K562 (cell line): ENCODE results near the gene OCA2. TPM values are rescaled to one million over a fixed set of nuclear protein-coding genes. Genes with fewer than 3 reads are reported as not detected.

Source experiments
- ATAC-seq: fragments of 200-7000 bp; cut with Tn5 transposase; 3 replicates; pipeline ENCODE4 v1.9.1; 2020; ENCODE audit warnings: moderate library complexity
- BruUV-seq: library from RNA; stranded (reverse); fragments of 400-500 nt; replicated peaks from 2 replicates; lab custom pipeline; 2021; lab: Mats Ljungman, UMichigan
- CTCF ChIA-PET: fragments of 300-600 bp; formaldehyde crosslinking; extraction: SDS; loops from one replicate; lab custom pipeline; 2021; ENCODE audit warnings: low intra/inter-chr PET ratio; lab: Yijun Ruan, JAX
- POLR2A ChIA-PET: fragments of 300-600, 350-650 bp; sonication (Branson Sonifier 250); formaldehyde crosslinking; extraction: SDS; loops from one replicate; lab custom pipeline; 2021; ENCODE audit warnings: antibody characterized with exemption, inconsistent platforms; lab: Yijun Ruan, JAX
- DNase-seq, 4 experiments: peaks; one replicate each; pipeline versions ENCODE4 v3.0.0 to v3.0.0-alpha.2; 2011 to 2018; ENCODE audit warnings: low spot score in 3 of 4, mixed read lengths in 3 of 4; ENCODE audit errors: extremely low read depth in 1 of 4
- FAIRE-seq: peaks from 2 replicates; lab custom pipeline; 2011; peaks lifted over from hg19 to GRCh38; lab: Jason Lieb, UNC
- H2AFZ ChIP-seq: 2 replicates; pipeline ENCODE4 v1.6.0; 2011; ENCODE audit warnings: low read depth, low read length, control low read depth, inconsistent platforms
- H3K27ac ChIP-seq: fragments of 200-600 bp; 3 replicates; pipeline ENCODE4 v1.8.0; 2011; ENCODE audit warnings: low read depth, mild to moderate bottlenecking, control low read depth, inconsistent platforms, low read length, moderate library complexity, mixed read lengths; ENCODE audit errors: extremely low read depth
- H3K27me3 ChIP-seq, 2 experiments: fragments of 300-600 bp in 1 of 2; 2 replicates in 1 of 2; 3 replicates in 1 of 2; pipeline versions ENCODE4 v1.6.0 to v1.8.0; 2011; ENCODE audit warnings: inconsistent platforms in 2 of 2, low read length in 2 of 2, mild to moderate bottlenecking in 1 of 2, mixed read lengths in 1 of 2, moderate library complexity in 1 of 2; ENCODE audit not compliant: control insufficient read depth in 2 of 2, insufficient read depth in 2 of 2
- H3K36me3 ChIP-seq: fragments of 300-600 bp; 3 replicates; pipeline ENCODE4 v1.8.0; 2011; ENCODE audit warnings: mild to moderate bottlenecking, low read length, inconsistent platforms; ENCODE audit not compliant: control insufficient read depth, insufficient read depth
- H3K4me1 ChIP-seq, 2 experiments: fragments of 200-600 bp in 1 of 2; replicated peaks in 1 of 2; 2 replicates in 1 of 2; 3 replicates in 1 of 2; pipeline versions ENCODE4 v1.5.1 to v1.8.0; 2011; ENCODE audit warnings: inconsistent platforms in 2 of 2, low read length in 2 of 2, mild to moderate bottlenecking in 1 of 2, mixed read lengths in 1 of 2, moderate library complexity in 1 of 2; ENCODE audit not compliant: control insufficient read depth in 2 of 2, insufficient read depth in 2 of 2
- H3K4me2 ChIP-seq: 2 replicates; pipeline ENCODE4 v1.6.1; 2011; ENCODE audit warnings: low read length, control low read depth, inconsistent platforms, mixed read lengths; ENCODE audit not compliant: insufficient read depth
- H3K4me3 ChIP-seq: fragments of 200-600 bp; sonication (generic), shearing (Covaris generic); 2 replicates; pipeline ENCODE4 v1.5.1; 2016; ENCODE audit warnings: control low read depth, inconsistent platforms
- H3K79me2 ChIP-seq: fragments of 200-600 bp; 3 replicates; pipeline ENCODE4 v1.8.0; 2011; ENCODE audit warnings: low read length, inconsistent platforms; ENCODE audit not compliant: control insufficient read depth, insufficient read depth
- H3K9ac ChIP-seq, 2 experiments: 2 replicates each; pipeline versions ENCODE4 v1.6.0 to v1.6.1; 2011; ENCODE audit warnings: low read depth in 2 of 2, low read length in 2 of 2, control low read depth in 1 of 2, inconsistent platforms in 1 of 2, mild to moderate bottlenecking in 1 of 2, mixed read lengths in 1 of 2; ENCODE audit not compliant: insufficient read depth in 1 of 2
- H3K9me1 ChIP-seq: one replicate; pipeline ENCODE4 v1.6.0; 2011; ENCODE audit warnings: inconsistent platforms, mild to moderate bottlenecking, low read length, moderate library complexity; ENCODE audit not compliant: control insufficient read depth, insufficient read depth
- H3K9me3 ChIP-seq: replicated peaks from 2 replicates; pipeline ENCODE4 v1.5.1; 2011; ENCODE audit warnings: low read depth, low read length, inconsistent platforms; ENCODE audit not compliant: control insufficient read depth, insufficient read depth
- H4K20me1 ChIP-seq: replicated peaks from 2 replicates; pipeline ENCODE4 v1.6.1; 2011; ENCODE audit warnings: low read length, inconsistent platforms, mixed read lengths; ENCODE audit not compliant: control insufficient read depth, insufficient read depth
- BMI1 ChIP-seq: fragments of 150-350 bp; IDR thresholded peaks from 2 replicates; pipeline ENCODE4 v1.6.1; 2014; ENCODE audit warnings: low read length
- CBFA2T3 ChIP-seq: fragments of 450-650 bp; IDR thresholded peaks from 2 replicates; pipeline ENCODE4 v1.6.1; 2017
- KDM2B ChIP-seq: fragments of 250-450 bp; sonication (Bioruptor Pico); IDR thresholded peaks from 2 replicates; pipeline ENCODE4 v1.8.0; 2021; ENCODE audit warnings: mild to moderate bottlenecking, moderate library complexity
- RFX5 ChIP-seq: IDR thresholded peaks from 2 replicates; pipeline ENCODE4 v1.6.1; 2011; ENCODE audit warnings: low read depth, mild to moderate bottlenecking, improper control_type of control experiment, low read length
- SMAD3 ChIP-seq: fragments of 450-650 bp; formaldehyde crosslinking; conservative IDR thresholded peaks from 2 replicates; pipeline ENCODE4 v1.4.0; 2020; ENCODE audit warnings: mild to moderate bottlenecking
- TEAD2 ChIP-seq: fragments of 450-650 bp; IDR thresholded peaks from 2 replicates; pipeline ENCODE4 v1.6.1; 2016; ENCODE audit warnings: missing genetic modification characterization, control low read depth, missing compliant biosample characterization
- TFAM ChIP-seq: fragments of 250-450 bp; sonication (Bioruptor Pico); conservative IDR thresholded peaks from 2 replicates; pipeline ENCODE4 v1.5.0; 2021; ENCODE audit warnings: mild to moderate bottlenecking, moderate library complexity
- ZFP36 ChIP-seq: fragments of 150-350 bp; IDR thresholded peaks from 2 replicates; pipeline ENCODE4 v1.6.1; 2018; ENCODE audit warnings: low read length, low read depth; ENCODE audit not compliant: partially characterized antibody
- ZNF197 ChIP-seq: fragments of 200-800 bp; sonication (Bioruptor generic); IDR thresholded peaks from 2 replicates; pipeline ENCODE4 v1.6.1; 2016; ENCODE audit warnings: low read depth, missing genetic modification characterization, missing compliant biosample characterization
- ZNF212 ChIP-seq: fragments of 450-650 bp; formaldehyde crosslinking; IDR thresholded peaks from 2 replicates; pipeline ENCODE4 v1.4.0; 2020; ENCODE audit warnings: mild to moderate bottlenecking
- ZNF318 ChIP-seq, 2 experiments: fragments of 450-650 bp; IDR thresholded peaks; 2 replicates each; pipeline ENCODE4 v1.6.1; 2016; ENCODE audit warnings: mild to moderate bottlenecking in 2 of 2, borderline replicate concordance in 1 of 2, low read depth in 1 of 2, moderate library complexity in 1 of 2
- ZNF395 ChIP-seq: fragments of 200-800 bp; sonication (Bioruptor generic); IDR thresholded peaks from 2 replicates; pipeline ENCODE4 v1.6.1; 2017; ENCODE audit warnings: missing genetic modification characterization, missing compliant biosample characterization
- ZNF695 ChIP-seq: fragments of 450-650 bp; formaldehyde crosslinking; IDR thresholded peaks from 2 replicates; pipeline ENCODE4 v1.4.0; 2020; ENCODE audit warnings: mild to moderate bottlenecking, moderate library complexity
- WGBS: fragments of 100-300 bp; shearing (Covaris generic); methylation state at CpG from one replicate; pipeline ENCODE4 v1.1.6; 2016; ENCODE audit warnings: low coverage, mixed read lengths; ENCODE audit not compliant: insufficient coverage; ENCODE audit errors: missing lambda C conversion rate; 5-methylcytosine and 5-hydroxymethylcytosine counted together
- in situ Hi-C: fragments of 300-500 bp; cut with MboI; formaldehyde crosslinking; loops from 4 replicates; pipeline ENCODE4 v1.15.0; 2018; ENCODE audit warnings: inconsistent platforms, mixed read lengths
- intact Hi-C: fragments of 100-400 bp; cut with micrococcal nuclease; formaldehyde crosslinking; loops from 2 replicates; pipeline ENCODE4 v1.14.2; 2022
- polyA plus RNA-seq, 8 experiments: library from polyadenylated mRNA; depleted of rRNA in 4 of 8; stranded (reverse) in 5 of 8; unstranded in 3 of 8; fragments of >200 nt; fragmentation: Nextera tagmentation in 2 of 8; fragmentation: Illumina TruSeq in 1 of 8; extraction: Ambion mirVana in 2 of 8; extraction: Trizol in 1 of 8; gene quantifications; 2 replicates each; pipeline versions ENCODE4 v1.2.1 to v1.2.3, GENCODE V29; 2011 to 2014; ENCODE audit warnings: inconsistent platforms in 1 of 8, missing spikeins in 1 of 8
- total RNA-seq, 7 experiments: library from RNA; depleted of rRNA in 6 of 7; stranded (reverse); fragments of >200 nt in 6 of 7; fragmentation: Illumina TruSeq in 2 of 7; extraction: Trizol in 2 of 7; gene quantifications; 2 replicates each; pipeline versions ENCODE4 v1.2.1 to v1.2.3, GENCODE V29; 2011 to 2021; ENCODE audit warnings: low replicate concordance in 1 of 7

OCA2 gene
- total and polyA plus RNA-seq, 9 of the 15 experiments (the other 6 are each of a cell fraction or from before 2014, with no cell fraction given) = 0.07 to 0.59 (median 0.17) TPM; not detected in 1

- Histone ChIP-seq H2AFZ (no peak overlapping the region), H3K27ac (no peak overlapping the region), H3K4me2 (no peak overlapping the region), H4K20me1 (no peaks in the 10 kb centered on the region), H3K4me1 (peaks cover 0 to 7% of the 10 kb centered on the region in 2 experiments; a peak in 1 of 5 replicates), H3K27me3 (peaks cover 13 to 29% of the 10 kb centered on the region in 2 experiments; a peak in 4 of 5 replicates), H3K9ac (no peak overlapping the region; a peak in 1 of 4 replicates), H3K4me3 (no peak overlapping the region), H3K36me3 (no peaks in the 10 kb centered on the region), H3K9me1 (no peaks in the 10 kb centered on the region), H3K9me3 (no peaks in the 10 kb centered on the region), H3K79me2 (no peaks in the 10 kb centered on the region)
- CTCF ChIA-PET = no interaction called here
- BruUV-seq = no TSS peak
- DNase-seq (no peak), FAIRE-seq (no peak), ATAC-seq (no peak)
- intact Hi-C loops (no loop called here), in situ Hi-C loops (no loop called here)
- POLR2A ChIA-PET = interaction anchor here (0.6 kb wide), 1 partner anchor 21 kb away, joined by 3 read pairs; no protein-coding TSS in a partner anchor
- 0% methylated on average over 41 of the region's 43 CpGs for WGBS
- TF ChIP-seq ZNF212 (CRISPR knock-in tag) = no peak
- TF ChIP-seq TFAM (CRISPR knock-in tag) = no peak
- TF ChIP-seq ZNF395 (CRISPR knock-in tag) = no peak
- no peak for TF ChIP-seq RFX5
- no peak for TF ChIP-seq TEAD2 (tag)
- TF ChIP-seq CBFA2T3 = no peak
- no peak for TF ChIP-seq SMAD3 (CRISPR knock-in tag)
- no peak for TF ChIP-seq ZNF695 (CRISPR knock-in tag)
- TF ChIP-seq KDM2B (CRISPR knock-in tag) = no peak
- no peak for TF ChIP-seq ZFP36
- TF ChIP-seq ZNF197 (CRISPR knock-in tag) = no peak
- TF ChIP-seq BMI1 = no peak
- TF ChIP-seq ZNF318 (IDR thresholded peaks at IDR 0.05; ENCODE audit: borderline replicate concordance in 1 of 2, low read depth in 1 of 2) = no peak
Observed at GRCh38 chr15:27902680-27903385, 196.3 kb downstream of the OCA2 start.
